Measurements from ENCODE around the gene ADORA2B.
"Not testable (repeated sequence)": the region's sequence is repeated elsewhere in the genome, so short reads cannot be mapped to it uniquely, and the experiment has no call there.

ADORA2B gene

DNA sequence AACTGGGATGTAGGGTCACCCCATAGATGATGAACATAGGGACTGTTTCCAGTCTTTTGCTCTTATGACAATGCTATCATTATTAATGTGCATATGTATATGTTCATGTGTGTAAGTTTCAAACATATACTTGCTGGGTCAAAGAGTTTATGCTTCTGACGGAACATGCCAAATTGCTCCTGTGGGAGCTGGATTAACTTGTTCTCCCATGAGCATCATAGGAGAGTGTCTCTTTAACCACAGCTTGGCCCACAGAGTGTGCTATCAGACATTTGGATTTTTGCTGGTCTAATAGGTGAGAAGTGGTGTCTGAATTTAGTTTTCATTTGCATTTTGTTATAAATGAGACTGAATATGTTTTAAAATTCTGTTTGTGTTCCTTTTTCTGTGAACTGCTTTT is 22.3 kb upstream of the ADORA2B start:
- no peak for DNase-seq (ENCODE audit: low spot score)

DNA sequence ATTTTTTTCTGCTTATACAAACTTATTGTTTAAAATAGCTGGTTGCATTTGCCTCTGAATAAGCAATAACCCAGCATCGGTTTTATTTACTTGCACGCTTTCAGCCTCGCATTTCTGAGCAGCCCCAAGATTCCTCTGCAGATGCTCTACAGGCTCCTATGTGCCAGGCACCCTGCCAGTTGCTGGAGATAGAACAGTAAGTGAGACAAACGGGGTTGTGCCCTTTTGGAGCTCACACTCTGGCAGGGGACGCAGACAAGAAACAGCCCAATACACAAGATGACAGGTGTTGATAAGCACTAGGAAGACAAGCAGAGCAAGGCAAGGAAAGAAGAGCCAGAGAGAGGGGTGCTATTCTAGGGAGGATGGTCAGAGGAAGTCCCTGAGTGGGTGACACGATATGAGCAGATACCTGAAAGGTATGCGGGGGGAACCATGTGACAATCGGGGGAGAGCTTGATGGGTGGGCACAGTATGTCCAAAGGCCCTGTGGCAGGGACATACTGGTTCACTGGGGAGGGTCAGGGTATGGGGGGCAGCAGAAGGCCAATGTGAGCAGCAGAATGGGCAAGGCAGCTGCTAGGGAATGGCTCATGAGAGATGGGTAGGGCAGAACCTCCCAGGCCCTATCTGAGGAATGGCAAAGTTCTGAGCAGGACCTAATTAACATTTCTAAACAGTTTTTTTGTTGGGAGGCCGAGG is 18.7 kb upstream of the ADORA2B start:
- no peak for DNase-seq (ENCODE audit: low spot score)

DNA sequence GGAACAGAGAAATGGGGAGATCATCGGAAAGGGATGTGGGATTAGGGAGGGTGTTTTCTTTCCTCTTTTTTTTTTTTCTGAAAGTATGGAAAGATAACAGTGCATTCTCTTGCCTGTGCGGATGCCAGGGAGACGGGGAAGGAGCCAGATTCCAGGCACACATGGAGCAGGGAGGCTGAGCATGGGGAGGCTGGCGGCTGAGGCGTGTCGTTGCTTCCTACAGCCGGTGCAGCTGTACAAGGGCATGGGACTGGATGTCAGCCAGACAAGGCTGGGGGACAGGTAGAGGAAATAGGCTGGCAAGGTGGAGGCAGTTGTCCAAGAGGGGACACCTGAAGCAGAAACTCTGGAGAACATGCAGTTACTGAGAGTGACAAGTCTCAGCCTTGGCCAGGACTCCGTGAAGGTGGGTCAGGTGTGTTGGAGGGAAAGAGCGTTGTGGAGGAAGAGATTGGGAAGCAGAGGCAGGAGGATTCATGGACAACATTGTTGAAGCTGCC is 16.6 kb upstream of the ADORA2B start:
- no peak for DNase-seq (ENCODE audit: low spot score)

GRCh38 chr17:15929941-15930340 is 15.0 kb upstream of the ADORA2B start:
- DNase-seq (ENCODE audit: low spot score): no peak

GRCh38 chr17:15930426-15930825 is 14.5 kb upstream of the ADORA2B start:
- no peak for DNase-seq (ENCODE audit: low spot score)

- DNase-seq (ENCODE audit: low spot score): no peak
These were observed 13.5 kb upstream of the ADORA2B start for GRCh38 chr17:15931394-15931793.

DNA sequence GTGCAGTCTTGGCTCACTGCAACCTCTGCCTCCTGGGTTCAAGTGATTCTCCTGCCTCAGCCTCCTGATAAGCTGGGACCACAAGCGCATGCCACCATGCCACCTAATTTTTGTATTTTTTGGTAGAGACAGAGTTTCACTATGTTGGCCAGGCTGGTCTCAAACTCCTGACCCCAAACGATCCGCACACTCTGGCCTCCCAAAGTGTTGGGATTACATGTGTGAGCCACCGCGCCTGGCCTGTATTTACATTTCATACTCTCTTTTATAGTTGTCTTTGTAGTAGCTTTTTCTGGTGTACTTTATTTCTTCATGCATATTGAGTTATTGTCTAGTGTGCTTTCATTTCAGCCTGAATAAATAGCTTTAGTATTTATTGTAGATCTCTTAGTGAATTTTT is 10.1 kb upstream of the ADORA2B start:
- DNase-seq (ENCODE audit: low spot score): no peak

GRCh38 chr17:15935891-15936290 is 9.0 kb upstream of the ADORA2B start:
- no peak for DNase-seq (ENCODE audit: low spot score)

DNA sequence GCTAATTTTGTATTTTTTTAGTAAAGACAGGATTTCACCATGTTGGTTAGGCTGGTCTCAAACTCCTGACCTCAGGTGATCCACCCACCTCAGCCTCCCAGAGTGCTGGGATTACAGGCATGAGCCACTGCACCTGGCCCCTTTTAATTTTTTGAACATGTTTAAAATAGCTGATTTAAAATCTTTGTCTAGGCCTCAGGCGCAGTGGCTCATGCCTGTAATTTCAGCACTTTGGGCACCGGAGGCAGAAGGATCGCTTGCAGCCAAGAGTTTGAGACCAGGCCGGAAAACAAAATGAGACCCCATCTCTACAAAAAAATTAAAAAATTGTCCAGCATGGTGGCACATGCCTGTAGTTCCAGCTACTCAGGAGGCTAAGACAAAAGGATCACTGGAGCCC is 8.4 kb upstream of the ADORA2B start:
- DNase-seq (ENCODE audit: low spot score): not testable (repeated sequence)

- no peak for DNase-seq (ENCODE audit: low spot score)
These were observed 3.1 kb upstream of the ADORA2B start for GRCh38 chr17:15941781-15942180.

DNA sequence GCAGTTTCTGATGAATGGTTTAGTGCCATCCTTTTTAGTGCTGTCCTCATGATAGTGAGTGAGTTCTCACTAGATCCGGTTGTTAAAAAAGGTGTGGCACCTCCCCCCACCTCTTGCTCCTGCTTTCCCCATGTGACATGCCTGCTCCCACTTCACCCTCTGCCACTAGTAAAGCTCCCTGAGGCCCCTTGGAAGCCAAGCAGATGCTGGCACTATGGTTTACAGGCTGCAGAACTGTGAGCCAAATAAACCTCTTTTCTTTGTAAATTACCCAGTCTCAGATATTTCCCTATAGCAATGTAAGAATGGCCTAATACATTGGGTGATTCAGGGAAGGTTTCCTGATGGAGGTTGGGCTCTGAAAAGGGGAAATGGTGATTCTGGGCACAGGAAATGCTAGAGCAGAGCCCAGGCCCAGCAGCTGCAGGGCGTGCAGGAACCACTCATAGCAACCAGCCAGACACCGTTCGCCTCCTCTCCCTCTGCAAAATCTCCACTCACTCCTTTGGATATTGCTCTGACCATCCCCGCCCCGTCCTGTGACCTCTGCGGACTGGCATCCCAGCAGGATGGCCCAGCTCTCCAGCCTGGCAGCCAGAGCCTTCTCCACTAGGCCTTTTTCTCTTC is 2.6 kb upstream of the ADORA2B start:
- DNase-seq (ENCODE audit: low spot score): no peak

GRCh38 chr17:15943971-15944758 is 765 bp upstream of the ADORA2B start:
- DNase-seq (ENCODE audit: low spot score): no peak

DNA sequence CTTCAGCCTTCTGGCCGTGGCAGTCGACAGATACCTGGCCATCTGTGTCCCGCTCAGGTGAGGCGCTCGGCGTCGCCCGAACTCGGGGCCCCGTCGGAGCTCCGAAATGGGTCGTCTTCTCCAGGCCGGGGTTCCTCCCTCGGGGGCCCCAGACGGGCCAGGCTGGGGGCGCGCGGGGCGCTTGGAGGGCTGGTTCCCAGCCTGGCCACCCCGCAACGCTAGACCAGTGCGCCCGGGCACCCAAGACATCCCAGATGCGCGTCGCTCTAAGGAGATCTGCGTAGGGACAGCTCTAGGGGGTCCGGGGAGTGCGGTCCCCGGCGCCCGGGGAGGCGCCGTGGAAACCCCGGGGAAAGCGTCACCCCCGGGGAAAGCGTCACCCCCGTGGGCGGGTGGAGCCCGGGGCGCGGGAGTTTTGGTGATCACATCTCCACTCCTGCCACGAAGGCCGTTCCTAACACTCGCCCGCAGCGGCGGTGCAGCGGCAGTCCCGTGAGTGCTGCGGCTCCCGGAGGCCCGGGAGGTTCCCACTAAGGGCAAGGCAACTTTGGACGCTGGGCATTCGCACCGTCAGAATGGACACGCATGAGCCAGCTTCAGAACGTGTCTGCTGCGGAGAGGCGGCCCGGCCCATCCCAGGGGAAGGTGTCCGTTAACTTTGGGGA is 729 bp downstream of the ADORA2B start:
- no peak for DNase-seq (ENCODE audit: low spot score)

DNA sequence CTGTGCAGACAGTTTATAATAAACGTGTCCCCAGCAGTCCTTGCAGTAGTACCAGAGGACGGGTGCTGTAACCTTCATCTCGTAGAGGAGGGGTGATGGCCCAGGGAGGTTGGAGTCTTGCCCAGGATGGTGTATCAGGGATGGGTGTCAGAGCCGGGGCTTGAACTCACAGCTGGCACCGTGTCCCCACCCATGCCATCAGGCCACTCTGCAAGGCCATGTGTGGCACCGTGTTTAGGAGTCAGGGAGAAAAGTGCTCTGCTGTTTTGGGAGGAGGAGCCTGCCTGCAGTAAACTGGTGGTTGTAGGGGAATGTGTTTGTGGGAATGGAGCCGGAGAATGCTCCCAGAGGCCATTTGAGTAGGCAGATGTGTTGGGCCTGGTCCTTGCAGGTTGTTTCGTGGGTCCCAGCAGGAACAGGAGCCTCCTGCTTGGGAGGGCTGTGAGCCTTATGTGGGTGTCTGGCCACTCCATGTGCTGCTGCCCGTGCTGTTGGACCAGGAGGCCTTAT is 1.7 kb downstream of the ADORA2B start:
- DNase-seq (ENCODE audit: low spot score): no peak

GRCh38 chr17:15947271-15947670 is 2.3 kb downstream of the ADORA2B start:
- DNase-seq (ENCODE audit: low spot score): no peak

- no peak for DNase-seq (ENCODE audit: low spot score)
These were observed 3.2 kb downstream of the ADORA2B start for GRCh38 chr17:15947976-15948752.

DNA sequence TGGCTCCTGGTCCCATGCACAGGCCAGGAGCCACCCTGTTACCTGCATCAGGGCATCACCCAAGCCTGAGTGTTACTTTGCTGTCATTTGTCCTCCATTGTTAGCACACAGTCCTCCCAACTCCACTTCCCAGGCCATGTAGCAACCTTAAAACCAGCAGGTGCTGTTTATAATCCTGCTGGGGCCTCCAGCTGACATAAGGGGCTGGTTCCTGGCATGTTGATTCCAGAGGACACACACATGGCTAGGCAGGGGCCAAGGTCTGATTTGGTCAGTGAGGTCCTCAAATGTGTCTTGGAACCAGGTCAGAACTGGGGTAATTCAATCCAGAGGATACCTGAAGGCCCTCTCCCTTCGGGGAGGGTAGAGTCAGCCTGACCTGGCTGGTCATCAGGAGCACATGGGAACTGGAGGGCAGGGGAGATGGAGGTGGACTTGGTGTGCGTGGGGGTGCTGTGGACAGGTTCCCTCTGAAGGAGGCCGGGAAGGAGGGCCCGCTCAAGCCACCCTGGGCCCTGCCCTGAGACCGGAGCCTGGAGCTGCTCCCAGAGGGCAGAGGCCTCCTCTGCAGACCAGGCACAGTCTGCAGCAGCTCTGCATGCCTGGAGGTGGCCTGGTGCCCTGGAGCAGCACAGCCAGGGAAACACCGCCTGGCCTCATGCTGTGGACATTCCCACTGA is 6.6 kb downstream of the ADORA2B start:
- no peak for DNase-seq (ENCODE audit: low spot score)

GRCh38 chr17:15952048-15952532 is 7.2 kb downstream of the ADORA2B start:
- no peak for DNase-seq (ENCODE audit: low spot score)

GRCh38 chr17:15952916-15953790 is 8.2 kb downstream of the ADORA2B start:
- no peak for DNase-seq (ENCODE audit: low spot score)

- DNase-seq (ENCODE audit: low spot score): no peak
These were observed 9.3 kb downstream of the ADORA2B start for GRCh38 chr17:15954222-15954621.

Measured in globus pallidus (tissue), 1 donor.